Measurements from ENCODE around the gene RAX2.

Gene RAX2

GRCh38 chr19:3807131-3807480, 35.1 kb upstream of the RAX2 start:
- ATAC-seq: no peak
- no peak overlapping the region for H3K27ac Mint-ChIP-seq
- H3K27me3 Mint-ChIP-seq: no peaks in the 10 kb centered on the region
- peaks cover 0 to 9% of the 10 kb centered on the region in 2 donors for H3K9me3 Mint-ChIP-seq
- DNase-seq: no peak
- peaks cover 49% of the 10 kb centered on the region for H3K4me1 Mint-ChIP-seq
- H3K4me3 Mint-ChIP-seq: no peak overlapping the region

- ATAC-seq (no peak), DNase-seq (no peak)
- Mint-ChIP-seq H3K9me3 (peaks cover 0 to 9% of the 10 kb centered on the region in 2 donors), H3K4me1 (peaks cover 51% of the 10 kb centered on the region), H3K27me3 (peaks cover 7% of the 10 kb centered on the region), H3K4me3 (no peak overlapping the region), H3K27ac (no peak overlapping the region)
Observed at GRCh38 chr19:3805859-3806258, 33.8 kb upstream of the RAX2 start.

GRCh38 chr19:3804429-3804828, 32.4 kb upstream of the RAX2 start:
- Mint-ChIP-seq H3K4me3 (no peak overlapping the region), H3K27ac (no peak overlapping the region)

GRCh38 chr19:3803986-3804385, 32.0 kb upstream of the RAX2 start:
- ATAC-seq: no peak
- Mint-ChIP-seq H3K9me3 (peaks cover 0 to 9% of the 10 kb centered on the region in 2 donors), H3K4me3 (no peak overlapping the region), H3K27ac (no peak overlapping the region), H3K4me1 (peaks cover 49% of the 10 kb centered on the region), H3K27me3 (peaks cover 7% of the 10 kb centered on the region)
- no peak for DNase-seq

More at GRCh38 chr19:3804429-3804828, 32.4 kb upstream of the RAX2 start:
- Mint-ChIP-seq H3K9me3 (peaks cover 0 to 9% of the 10 kb centered on the region in 2 donors), H3K27me3 (peaks cover 7% of the 10 kb centered on the region), H3K4me1 (peaks cover 48% of the 10 kb centered on the region)
- no peak for ATAC-seq
- DNase-seq: no peak

- no peak for DNase-seq
- Mint-ChIP-seq H3K4me3 (no peak overlapping the region), H3K9me3 (peaks cover 0 to 6% of the 10 kb centered on the region in 2 donors), H3K27ac (no peak overlapping the region), H3K4me1 (peaks cover 54% of the 10 kb centered on the region), H3K27me3 (peaks cover 7% of the 10 kb centered on the region)
- ATAC-seq: no peak
Observed at GRCh38 chr19:3803114-3803888, 31.3 kb upstream of the RAX2 start.

GRCh38 chr19:3801412-3802096, 29.5 kb upstream of the RAX2 start:
- no peak overlapping the region for H3K27ac Mint-ChIP-seq
- H3K4me3 Mint-ChIP-seq: peak overlapping the region; percentile 77
- DNase-seq (peak; percentile 55 to 66), ATAC-seq (peak; percentile 81)
- H3K4me1 Mint-ChIP-seq: peaks cover 47% of the 10 kb centered on the region
- H3K27me3 Mint-ChIP-seq: peaks cover 7% of the 10 kb centered on the region
- peaks cover 5 to 6% of the 10 kb centered on the region in 2 donors for H3K9me3 Mint-ChIP-seq

- peaks cover 44% of the 10 kb centered on the region for H3K4me1 Mint-ChIP-seq
- H3K27ac Mint-ChIP-seq: no peak overlapping the region
- H3K27me3 Mint-ChIP-seq: peaks cover 7% of the 10 kb centered on the region
- H3K9me3 Mint-ChIP-seq: peaks cover 8 to 9% of the 10 kb centered on the region in 2 donors
- ATAC-seq (no peak), DNase-seq (no peak)
- H3K4me3 Mint-ChIP-seq: peak overlapping the region; percentile 77
Observed at GRCh38 chr19:3800996-3801395, 29.0 kb upstream of the RAX2 start.

- peaks cover 38% of the 10 kb centered on the region for H3K4me1 Mint-ChIP-seq
- peaks cover 7% of the 10 kb centered on the region for H3K27me3 Mint-ChIP-seq
- DNase-seq: no peak
- ATAC-seq: peak; percentile 84
- peak overlapping the region in 1 of 2 donors; percentile 30 for H3K4me3 Mint-ChIP-seq
- H3K9me3 Mint-ChIP-seq: peaks cover 8 to 9% of the 10 kb centered on the region in 2 donors
- no peak overlapping the region for H3K27ac Mint-ChIP-seq
Observed at GRCh38 chr19:3798137-3798536, 26.1 kb upstream of the RAX2 start.

GRCh38 chr19:3796358-3796757, 24.3 kb upstream of the RAX2 start:
- no peak overlapping the region for H3K4me3 Mint-ChIP-seq
- peaks cover 8 to 9% of the 10 kb centered on the region in 2 donors for H3K9me3 Mint-ChIP-seq
- no peak for ATAC-seq
- H3K27me3 Mint-ChIP-seq: peaks cover 2% of the 10 kb centered on the region
- H3K4me1 Mint-ChIP-seq: peaks cover 31% of the 10 kb centered on the region
- H3K27ac Mint-ChIP-seq: no peak overlapping the region
- no peak for DNase-seq

- ATAC-seq (no peak), DNase-seq (no peak)
- Mint-ChIP-seq H3K4me3 (no peak overlapping the region), H3K4me1 (peaks cover 18% of the 10 kb centered on the region), H3K27ac (no peak overlapping the region), H3K9me3 (peaks cover 8 to 9% of the 10 kb centered on the region in 2 donors), H3K27me3 (no peaks in the 10 kb centered on the region)
Observed at GRCh38 chr19:3793799-3794198, 21.8 kb upstream of the RAX2 start.

- DNase-seq (no peak), ATAC-seq (no peak)
- Mint-ChIP-seq H3K27me3 (no peaks in the 10 kb centered on the region), H3K4me3 (no peak overlapping the region), H3K4me1 (peaks cover 10% of the 10 kb centered on the region), H3K27ac (no peak overlapping the region), H3K9me3 (peaks cover 8% of the 10 kb centered on the region in 2 donors)
Observed at GRCh38 chr19:3792114-3792513, 20.1 kb upstream of the RAX2 start.

GRCh38 chr19:3790941-3791340, 18.9 kb upstream of the RAX2 start:
- no peak overlapping the region for H3K4me3 Mint-ChIP-seq
- H3K27me3 Mint-ChIP-seq: no peaks in the 10 kb centered on the region
- H3K9me3 Mint-ChIP-seq: no peaks in the 10 kb centered on the region
- DNase-seq: no peak
- peaks cover 10% of the 10 kb centered on the region for H3K4me1 Mint-ChIP-seq
- no peak overlapping the region for H3K27ac Mint-ChIP-seq
- ATAC-seq: no peak

- no peak for ATAC-seq
Observed at GRCh38 chr19:3790209-3790734, 18.2 kb upstream of the RAX2 start.

GRCh38 chr19:3788996-3789778, 17.2 kb upstream of the RAX2 start:
- peaks cover 23% of the 10 kb centered on the region for H3K4me1 Mint-ChIP-seq

More at GRCh38 chr19:3790209-3790734, 18.2 kb upstream of the RAX2 start:
- H3K4me1 Mint-ChIP-seq: peaks cover 12% of the 10 kb centered on the region
- H3K9me3 Mint-ChIP-seq: no peaks in the 10 kb centered on the region
- H3K4me3 Mint-ChIP-seq: no peak overlapping the region
- no peak for DNase-seq
- H3K27me3 Mint-ChIP-seq: no peaks in the 10 kb centered on the region
- H3K27ac Mint-ChIP-seq: peak overlapping the region in 1 of 2 donors; percentile 72

More at GRCh38 chr19:3788996-3789778, 17.2 kb upstream of the RAX2 start:
- Mint-ChIP-seq H3K4me3 (no peak overlapping the region), H3K27me3 (no peaks in the 10 kb centered on the region), H3K9me3 (no peaks in the 10 kb centered on the region), H3K27ac (no peak overlapping the region)
- ATAC-seq (no peak), DNase-seq (no peak)
